Measurements from ENCODE around the gene FAU. TPM values are rescaled to one million over a fixed set of nuclear protein-coding genes. Genes with fewer than 3 reads are reported as not detected.

Gene FAU
- total and polyA plus RNA-seq, 2 of the 13 experiments (the other 11 are each of a cell fraction or from before 2014, with no cell fraction given), result 374 to 869 TPM

- Histone ChIP-seq H3K4me3 (replicated peaks in 1 of 3; ENCODE audit: insufficient read depth in 1 of 3, low read depth in 2 of 3, low read length in 3 of 3) (peak overlapping the region; percentile 85 to 94 (median 92)), H2AFZ (ENCODE audit: low read length) (no peak overlapping the region), H3K4me2 (ENCODE audit: low read depth, low read length) (peak overlapping the region; percentile 92), H3K27me3 (ENCODE audit: control insufficient read depth in 1 of 2, insufficient read depth in 2 of 2, low read length in 2 of 2) (no peaks in the 10 kb centered on the region; a peak in 1 of 5 replicates), H3K79me2 (ENCODE audit: insufficient read depth, low read length) (peaks cover 26% of the 10 kb centered on the region), H3K27ac (ENCODE audit: extremely low read length, insufficient read depth, low read length) (peak overlapping the region; percentile 96), H3K4me1 (ENCODE audit: insufficient read depth, low read length) (peaks cover 25% of the 10 kb centered on the region), H4K20me1 (ENCODE audit: insufficient read depth, low read length) (peaks cover 17% of the 10 kb centered on the region), H3K9ac (ENCODE audit: insufficient read depth, low read depth, low read length) (peak overlapping the region; percentile 96), H3K36me3 (replicated peaks in 1 of 2; ENCODE audit: control insufficient read depth in 1 of 2, insufficient read depth in 2 of 2, low read length in 2 of 2) (peaks cover 27 to 39% of the 10 kb centered on the region in 2 experiments), H3K9me3 (ENCODE audit: low read length) (no peaks in the 10 kb centered on the region)
- FAIRE-seq (no peak), DNase-seq (ENCODE audit: low spot score) (no peak), ATAC-seq (no peak)
- in situ Hi-C loops (cut with HindIII; ENCODE audit: extremely low pct_ligation_motif_present, low pct_unique_long_range_greater_than_20kb) (no loop called here), intact Hi-C loops (cut with micrococcal nuclease; ENCODE audit: unreplicated experiment) (no loop called here)
- BruUV-seq (replicated peaks), result no TSS peak
- CTCF ChIA-PET (ENCODE audit: low intra/inter-chr PET ratio, low total read pairs), result interaction anchor here (1.3 kb wide), 1 partner anchor 47 kb away, joined by 3 read pairs; no protein-coding TSS in a partner anchor
- 0% methylated on average over 8 of the region's 20 CpGs for WGBS (ENCODE audit: low lambda C conversion rate)
- POLR2A ChIA-PET, result interaction anchor here (1.7 to 5.1 kb wide), 7 partner anchors 11 to 224 kb away, joined by 5 to 105 read pairs (median 53); partner anchors contain the start of genes CAPN1, FAU, MRPL49 and TM7SF2
- 0 out of 2 replicates have a peak, but pooled peaks have one; percentile 68 for TF ChIP-seq ZNF780A (CRISPR knock-in tag; IDR thresholded peaks at IDR 0.05)
- 0 out of 2 replicates have a peak, but pooled peaks have one; percentile 1 for TF ChIP-seq BRF2 (CRISPR knock-in tag; IDR thresholded peaks at IDR 0.05)
- peak; percentile 4; the same call in 1 of the 2 replicates for TF ChIP-seq ZNF280D (CRISPR knock-in tag; IDR thresholded peaks at IDR 0.05)
- TF ChIP-seq ZNF589 (CRISPR knock-in tag; conservative IDR thresholded peaks at IDR 0.05), result no peak
- TF ChIP-seq HOXA9 (CRISPR knock-in tag; IDR thresholded peaks at IDR 0.05; ENCODE audit: borderline replicate concordance), result 0 out of 2 replicates have a peak, but pooled peaks have one; percentile 25
- TF ChIP-seq ZNF776 (CRISPR knock-in tag; IDR thresholded peaks at IDR 0.05), result 0 out of 2 replicates have a peak, but pooled peaks have one; percentile 16
- TF ChIP-seq RORA (CRISPR knock-in tag; IDR thresholded peaks at IDR 0.05), result no peak
- no peak for TF ChIP-seq POLR2AphosphoS5 (IDR thresholded peaks at IDR 0.05; ENCODE audit: low read depth, low read length)
- TF ChIP-seq ZNF646 (CRISPR knock-in tag; IDR thresholded peaks at IDR 0.05), result 0 out of 2 replicates have a peak, but pooled peaks have one; percentile 28
- TF ChIP-seq ZNF414 (CRISPR knock-in tag; IDR thresholded peaks at IDR 0.05), result 0 out of 2 replicates have a peak, but pooled peaks have one; percentile 3
- 0 out of 2 replicates have a peak, but pooled peaks have one; percentile 23 for TF ChIP-seq ZNF816 (CRISPR knock-in tag; IDR thresholded peaks at IDR 0.05; ENCODE audit: borderline replicate concordance)
- peak; percentile 92 for TF ChIP-seq ZNF652 (CRISPR knock-in tag; IDR thresholded peaks at IDR 0.05; ENCODE audit: borderline replicate concordance, low read depth)
Measured at GRCh38 chr11:65133724-65134123, 11.8 kb upstream of the FAU start.

Measured in HepG2 (cell line).